NCI-H1417 treated with DMSO at 0.1 percent for 48 hours (cell line): ENCODE data around the gene TIPIN.
"Not testable (repeated sequence)": the region's sequence is repeated elsewhere in the genome, so short reads cannot be mapped to it uniquely, and the experiment has no call there.

Experiments
- DNase-seq: peaks from one replicate; lab custom pipeline; 2025; lab: John Stamatoyannopoulos, UW

The TIPIN gene

GRCh38 chr15:66356359-66357236 is at the start of gene TIPIN:
TIPIN (minus strand) TSS chr15:66356685; CDS start chr15:66352947, 3,738 bp downstream.
- DNase-seq, result peak; percentile 88

- DNase-seq, result no peak
Observed at GRCh38 chr15:66405615-66406014, 49.1 kb upstream of the TIPIN start.

GRCh38 chr15:66405007-66405406 is 48.5 kb upstream of the TIPIN start:
- DNase-seq, result no peak

GRCh38 chr15:66404532-66404931 is 48.0 kb upstream of the TIPIN start:
- DNase-seq, result no peak

GRCh38 chr15:66404122-66404521 is 47.6 kb upstream of the TIPIN start:
- no peak for DNase-seq

GRCh38 chr15:66403323-66403722 is 46.8 kb upstream of the TIPIN start:
- no peak for DNase-seq

- DNase-seq, result no peak
Observed at GRCh38 chr15:66402761-66403284, 46.3 kb upstream of the TIPIN start.

- DNase-seq, result no peak
Observed at GRCh38 chr15:66401130-66402021, 44.9 kb upstream of the TIPIN start.

GRCh38 chr15:66400351-66400774 is 43.9 kb upstream of the TIPIN start:
- DNase-seq, result no peak

- no peak for DNase-seq
Observed at GRCh38 chr15:66399276-66399675, 42.8 kb upstream of the TIPIN start.

- DNase-seq, result no peak
Observed at GRCh38 chr15:66394915-66395314, 38.4 kb upstream of the TIPIN start.

- DNase-seq, result no peak
Observed at GRCh38 chr15:66394472-66394871, 38.0 kb upstream of the TIPIN start.

- not testable (repeated sequence) for DNase-seq
Observed at GRCh38 chr15:66393037-66393436, 36.6 kb upstream of the TIPIN start.

GRCh38 chr15:66390678-66391077 is 34.2 kb upstream of the TIPIN start:
- DNase-seq, result no peak

- DNase-seq, result no peak
Observed at GRCh38 chr15:66389859-66390381, 33.4 kb upstream of the TIPIN start.

- no peak for DNase-seq
Observed at GRCh38 chr15:66389098-66389858, 32.8 kb upstream of the TIPIN start.

GRCh38 chr15:66388576-66388975 is 32.1 kb upstream of the TIPIN start:
- no peak for DNase-seq

GRCh38 chr15:66388043-66388363 is 31.5 kb upstream of the TIPIN start:
- DNase-seq, result no peak

- no peak for DNase-seq
Observed at GRCh38 chr15:66387163-66388042, 30.9 kb upstream of the TIPIN start.
